Stimulated activated CD8-positive, alpha-beta memory T cell treated with anti-CD3 and anti-CD28 coated beads, Interleukin-12 subunit alpha, Interleukin-12 subunit beta, amount 100 ng/mL, for 1 hour (primary cell): ENCODE results near the gene SEMA3F.
A peak's percentile ranks its signal among the peaks of the same experiment; 100 is the strongest.

Source experiments
- DNase-seq: peaks from one replicate; pipeline ENCODE4 v3.0.0-alpha.2; 2020; ENCODE audit warnings: low read depth

SEMA3F gene

GRCh38 chr3:50154840-50155490 is at the start of gene SEMA3F:
SEMA3F (plus strand) TSS chr3:50155324; CDS start chr3:50159623, 4,299 bp downstream.
- DNase-seq = peak; percentile 30

DNA sequence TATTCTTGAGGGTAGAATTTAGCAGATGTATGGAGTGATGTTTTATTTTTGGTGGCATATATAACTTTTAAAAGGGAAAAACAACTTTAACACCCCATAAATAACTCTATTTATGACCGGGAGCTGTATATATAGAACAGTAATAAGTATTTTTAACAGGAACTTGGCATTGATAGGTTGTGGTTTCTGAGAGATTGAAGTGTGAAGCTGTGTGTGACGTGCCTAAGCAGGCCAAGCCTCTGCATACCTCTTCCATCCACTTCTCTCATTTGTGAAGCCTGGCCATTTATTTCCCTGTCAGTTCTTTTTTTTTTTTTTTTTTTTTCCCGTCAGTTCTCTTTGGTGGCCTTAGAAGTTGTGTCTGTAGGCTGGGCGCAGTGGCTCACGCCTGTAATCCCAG is 43.4 kb upstream of the SEMA3F start:
- no peak for DNase-seq

GRCh38 chr3:50112462-50112861 is 42.7 kb upstream of the SEMA3F start:
- no peak for DNase-seq

DNA sequence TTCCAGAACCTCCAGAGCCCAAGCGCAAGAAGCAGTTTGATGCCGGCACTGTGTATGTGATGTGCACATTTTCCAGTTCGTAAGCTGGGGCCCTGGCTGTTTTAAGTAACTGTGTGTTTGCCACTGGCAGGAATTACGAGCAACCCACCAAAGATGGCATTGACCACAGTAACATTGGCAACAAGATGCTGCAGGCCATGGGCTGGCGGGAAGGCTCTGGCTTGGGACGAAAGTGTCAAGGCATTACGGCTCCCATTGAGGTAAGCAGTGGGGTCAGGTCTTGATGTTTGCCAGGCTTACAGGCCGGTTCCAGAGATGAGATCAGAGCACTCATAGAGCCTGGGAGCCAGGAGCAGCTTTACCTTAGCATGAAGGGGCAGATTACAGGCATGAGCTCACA is 38.0 kb upstream of the SEMA3F start:
- no peak for DNase-seq

GRCh38 chr3:50118237-50118636 is 36.9 kb upstream of the SEMA3F start:
- no peak for DNase-seq

- no peak for DNase-seq
Observed at GRCh38 chr3:50119786-50120185, 35.3 kb upstream of the SEMA3F start.

- DNase-seq = no peak
Observed at GRCh38 chr3:50120364-50121071, 34.6 kb upstream of the SEMA3F start.

DNA sequence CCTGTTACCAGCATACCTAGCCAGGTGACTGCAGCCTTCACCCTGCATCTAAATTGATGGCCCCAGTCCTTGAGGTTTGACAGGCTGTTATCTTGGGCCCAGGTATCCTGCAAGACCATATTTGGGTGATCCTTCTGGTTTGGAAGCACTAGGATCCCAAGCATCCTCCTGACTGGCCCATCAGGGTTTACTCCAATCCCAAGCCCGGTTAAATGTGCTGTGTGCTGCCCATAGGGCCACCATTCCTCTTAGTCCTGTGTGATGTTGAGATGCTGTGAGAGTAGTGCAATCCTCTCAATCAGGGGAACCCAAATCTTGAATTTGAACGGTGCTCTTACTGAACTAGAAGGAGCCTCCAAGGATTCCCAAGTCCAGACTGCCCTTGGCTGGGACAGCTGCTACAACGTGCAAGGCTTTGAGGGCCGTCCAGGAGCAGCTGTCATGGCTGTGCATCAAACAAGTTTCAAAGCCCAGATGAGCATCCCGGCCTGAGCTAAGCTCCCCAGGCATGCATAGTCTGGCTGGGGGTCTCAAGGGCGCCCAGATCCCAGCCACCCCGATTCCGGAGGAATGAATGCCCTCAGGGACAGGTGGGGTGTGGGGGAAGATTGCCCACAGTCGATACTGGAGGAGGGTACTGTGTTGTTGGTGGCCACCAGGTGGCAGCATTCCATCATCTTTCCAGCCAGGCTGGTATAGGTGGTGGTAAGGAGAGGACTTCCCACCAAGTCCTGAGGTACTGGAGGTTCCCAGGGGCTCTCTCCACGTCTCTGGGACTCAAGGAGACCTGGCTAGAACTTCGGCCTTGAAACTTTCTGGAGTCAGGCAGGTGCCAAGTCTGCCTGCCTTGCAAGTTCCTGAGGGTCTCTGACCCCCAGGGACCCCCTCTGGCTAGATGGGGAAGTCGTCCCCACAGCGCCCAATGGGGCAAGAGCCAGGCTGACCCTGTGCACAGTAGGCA is 33.8 kb upstream of the SEMA3F start:
- peak; percentile 55 for DNase-seq

DNA sequence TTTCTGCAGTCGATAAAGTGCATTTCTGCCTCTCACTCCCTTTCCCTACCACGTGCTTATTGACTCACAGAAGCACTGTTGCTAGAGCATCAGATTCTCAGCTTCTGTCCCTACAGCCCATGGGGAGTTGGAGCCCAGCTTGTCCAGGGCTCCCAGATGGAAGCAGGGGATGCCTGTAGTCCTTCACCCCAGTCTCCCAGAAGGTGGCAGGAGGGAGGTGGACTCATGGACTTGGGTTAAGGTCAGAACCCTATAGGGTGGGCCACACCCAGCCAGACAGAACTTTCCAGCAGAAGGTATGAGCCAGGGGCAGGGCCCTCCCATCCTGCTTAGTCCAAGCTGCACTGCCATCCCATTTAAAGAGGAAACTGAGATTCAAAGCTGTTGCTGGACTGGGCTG is 33.1 kb upstream of the SEMA3F start:
- DNase-seq = no peak

DNA sequence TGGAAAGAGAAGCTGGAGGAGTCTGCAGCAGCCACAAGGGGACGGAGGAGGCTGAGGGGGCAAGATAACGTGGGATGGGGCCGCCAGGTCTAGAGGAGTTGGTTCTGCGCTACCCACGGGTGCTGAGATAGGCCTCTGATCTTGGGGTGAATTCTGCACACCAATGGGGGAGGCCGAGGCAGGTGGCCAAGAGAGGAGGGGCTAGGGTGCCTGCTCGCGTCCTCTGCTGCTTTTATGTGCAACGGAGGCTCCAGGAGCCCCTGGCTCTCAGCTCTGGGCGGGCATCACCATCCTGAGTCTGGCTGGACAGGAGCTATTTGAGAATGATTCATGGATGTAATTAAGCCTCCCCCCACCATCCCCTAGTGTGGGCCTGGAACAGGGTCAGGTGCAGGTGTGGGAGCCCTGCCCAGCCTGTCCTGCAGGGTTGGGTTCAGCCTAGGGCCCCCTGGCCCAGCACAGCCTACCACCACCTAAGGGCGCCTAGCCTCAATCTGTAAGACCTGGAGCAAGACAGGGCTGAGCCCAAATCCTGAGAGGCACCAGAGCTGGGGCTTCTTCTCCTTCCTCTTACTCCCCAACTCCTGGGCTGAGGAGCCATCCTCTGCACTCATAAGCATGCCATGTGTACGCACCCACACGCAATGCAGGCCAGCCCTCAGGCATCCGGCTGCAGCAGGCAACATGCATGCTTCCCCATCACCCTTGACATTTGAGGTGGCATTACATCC is 32.3 kb upstream of the SEMA3F start:
- no peak for DNase-seq

DNA sequence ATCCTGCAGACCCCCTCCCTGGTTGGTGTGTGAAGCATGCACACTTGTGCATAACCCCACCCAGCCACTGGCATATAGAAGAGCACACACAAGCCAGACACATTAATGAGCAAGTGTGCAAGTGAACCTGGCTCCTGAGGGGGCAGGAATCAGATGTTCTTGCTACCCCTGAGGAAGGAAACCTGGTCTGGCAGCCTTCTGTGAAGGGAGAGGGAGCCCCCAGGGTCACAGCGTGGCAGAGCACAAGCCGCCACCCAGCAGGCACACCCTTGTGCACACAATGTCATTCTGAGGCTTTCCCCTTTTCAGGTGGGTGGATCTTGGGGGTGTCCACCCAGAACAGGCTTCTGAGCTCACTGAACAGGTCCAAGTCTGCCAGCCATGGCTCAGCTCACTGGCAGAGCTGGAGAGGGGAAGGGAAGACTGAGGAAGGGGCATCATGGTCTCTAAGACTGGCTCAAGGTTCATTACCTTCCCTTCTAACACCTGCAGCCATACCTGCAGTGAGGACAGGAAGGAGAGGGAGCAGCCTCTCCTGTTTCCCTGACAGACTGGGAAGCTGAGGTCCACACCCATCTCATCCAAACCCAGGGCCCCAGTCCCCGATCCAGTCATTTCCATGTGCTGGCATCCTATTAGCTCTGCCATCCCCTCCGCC is 31.6 kb upstream of the SEMA3F start:
- no peak for DNase-seq

DNA sequence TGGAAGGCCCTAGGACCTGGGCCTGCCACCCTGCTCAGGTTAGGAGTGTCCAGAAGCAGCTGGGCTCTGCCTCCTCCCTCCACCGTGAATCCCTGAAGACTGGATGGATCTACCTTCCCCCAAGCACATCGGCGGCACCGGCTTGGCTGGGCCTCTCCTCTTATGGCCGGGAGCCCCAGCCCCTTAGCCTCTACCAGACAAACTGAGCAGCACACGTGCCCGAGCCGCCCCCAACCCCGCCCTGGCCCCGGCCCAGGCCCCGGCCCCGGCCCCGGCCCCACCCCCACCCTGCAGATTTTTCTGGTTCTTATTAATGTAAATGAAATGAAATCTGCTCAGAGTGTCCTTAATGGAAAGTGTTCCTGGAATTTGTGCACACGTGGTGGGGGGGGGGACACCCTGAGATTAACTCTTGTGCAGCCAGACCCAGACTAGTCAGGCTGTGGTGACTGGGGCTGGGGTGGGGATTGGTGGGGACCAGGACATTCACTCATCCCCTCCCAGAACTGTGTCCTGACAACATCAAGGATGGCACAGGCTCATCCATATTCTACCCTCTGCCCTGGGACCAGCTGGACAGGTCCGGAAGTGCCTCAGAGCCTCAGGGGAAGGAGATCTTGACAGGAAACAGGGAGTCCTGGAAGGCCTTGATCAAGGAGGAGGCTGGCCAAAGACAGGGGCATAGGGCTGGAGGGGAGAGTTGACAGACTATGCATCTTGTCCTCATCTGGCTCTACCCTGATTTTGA is 30.9 kb upstream of the SEMA3F start:
- DNase-seq = no peak

- no peak for DNase-seq
Observed at GRCh38 chr3:50124800-50125178, 30.3 kb upstream of the SEMA3F start.

GRCh38 chr3:50125541-50126286 is 29.4 kb upstream of the SEMA3F start:
- DNase-seq = no peak

- no peak for DNase-seq
Observed at GRCh38 chr3:50126287-50127211, 28.6 kb upstream of the SEMA3F start.

GRCh38 chr3:50127251-50127691 is 27.9 kb upstream of the SEMA3F start:
- DNase-seq = no peak

DNA sequence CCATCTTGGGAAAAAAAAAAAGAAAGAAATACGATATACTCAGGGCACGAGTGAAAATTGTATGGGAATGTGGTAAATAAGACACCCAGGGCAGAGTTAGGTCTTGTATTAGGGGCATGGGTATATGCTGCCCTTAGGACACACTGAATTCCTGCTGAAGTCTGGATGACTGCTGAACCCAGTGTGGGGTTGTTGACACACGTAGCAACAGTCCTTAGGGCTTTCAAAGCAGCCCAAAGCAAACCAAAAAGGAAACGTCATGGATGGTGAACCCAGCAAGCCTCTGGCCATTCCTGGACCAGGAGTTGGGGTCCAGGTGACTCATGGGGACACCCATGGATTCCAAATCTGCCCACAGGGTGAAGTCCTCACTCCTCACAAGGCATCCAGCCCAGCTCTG is 27.1 kb upstream of the SEMA3F start:
- DNase-seq = no peak

- DNase-seq = no peak
Observed at GRCh38 chr3:50130436-50130835, 24.7 kb upstream of the SEMA3F start.
